G401 (cell line): Measurements from ENCODE around the gene FAM236D. TPM values are rescaled to one million over a fixed set of nuclear protein-coding genes. Genes with fewer than 3 reads are reported as not detected.
"Not testable (repeated sequence)": the region's sequence is repeated elsewhere in the genome, so short reads cannot be mapped to it uniquely, and the experiment has no call there.

Experiments used
- DNase-seq: peaks from one replicate; pipeline ENCODE4 v3.0.0-alpha.2; 2015; ENCODE audit warnings: low spot score
- in situ Hi-C: cut with HindIII; loops from 2 replicates; pipeline ENCODE4 v1.10.0; 2016; ENCODE audit warnings: low sequenced_read_pairs, mixed read lengths
- total RNA-seq: library from RNA; depleted of rRNA; stranded (reverse); fragments of >200 nt; shearing (Covaris generic); gene quantifications from 2 replicates; pipeline ENCODE4 v1.2.3, GENCODE V29; 2014; rRNA removed

Gene FAM236D
- not detected in 2 replicates for total RNA-seq

DNA sequence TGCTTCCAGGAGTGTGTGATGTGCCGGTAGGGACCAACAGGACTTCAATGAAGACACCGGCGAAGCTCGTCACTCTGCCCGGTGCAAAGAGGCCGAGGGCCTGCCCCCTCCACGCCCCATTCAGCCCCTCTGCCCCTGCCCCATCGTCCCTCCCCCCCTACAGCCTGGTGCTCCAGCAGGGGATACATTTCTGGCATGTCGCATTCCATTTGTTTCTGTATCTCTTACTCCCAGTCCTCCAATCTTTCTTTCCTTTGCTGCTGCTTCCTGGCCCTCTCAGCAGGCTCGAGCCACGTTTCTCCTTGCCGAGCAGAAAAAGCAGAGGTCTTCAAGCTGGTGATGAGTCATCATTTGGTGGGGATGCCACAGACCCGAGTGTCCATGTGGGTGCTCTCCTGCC is at the start of gene FAM236D:
Gene FAM236D, minus strand, starts transcription at position 101 of the 400 bp plus-strand sequence. Its CDS starts 100 bp downstream, at position 1.
- DNase-seq, in situ Hi-C loops: not testable (repeated sequence)

DNA sequence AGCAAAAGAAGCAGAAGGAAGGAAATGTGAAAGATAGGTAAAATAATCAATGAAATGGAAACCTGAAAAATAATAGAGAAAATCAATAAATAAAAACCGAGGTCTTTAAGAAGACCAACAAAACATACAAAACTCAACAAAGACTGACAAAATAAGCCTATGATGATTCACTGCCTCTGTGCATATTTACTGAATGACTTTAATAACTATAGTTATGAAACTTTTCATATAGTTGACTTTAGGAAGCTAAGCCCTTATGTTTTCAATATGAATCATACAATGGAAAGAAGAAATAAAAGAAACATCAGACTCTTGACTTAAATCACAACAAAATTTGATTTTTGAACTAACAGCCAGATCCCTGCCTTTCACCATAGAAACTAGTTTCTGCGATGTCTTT is 29.5 kb upstream of the FAM236D start:
- DNase-seq, in situ Hi-C loops: not testable (repeated sequence)

- in situ Hi-C loops, DNase-seq: not testable (repeated sequence)
Observed at GRCh38 chrX:72830701-72831100, 22.7 kb upstream of the FAM236D start.

- DNase-seq, in situ Hi-C loops: not testable (repeated sequence)
Observed at GRCh38 chrX:72790390-72790789, 17.6 kb downstream of the FAM236D start.

DNA sequence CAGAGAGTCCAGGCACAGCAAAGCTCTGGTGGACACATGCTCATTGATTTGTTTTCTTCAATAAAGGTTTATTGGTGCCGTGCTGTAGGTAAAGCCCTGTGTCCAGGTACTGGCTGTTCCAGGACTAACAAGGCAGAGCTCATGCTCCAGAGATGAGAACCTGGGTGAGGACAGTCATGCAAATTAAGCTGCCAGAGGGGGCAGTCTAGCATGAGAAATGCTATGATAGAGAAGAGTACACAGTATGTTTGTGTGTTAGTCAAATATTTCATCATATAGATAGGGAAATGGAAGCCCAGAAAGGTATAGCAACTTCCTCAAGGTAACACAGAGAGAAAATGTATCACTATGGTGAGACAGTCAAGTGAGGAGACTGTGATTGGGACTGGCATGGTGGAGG is 19.9 kb downstream of the FAM236D start:
- in situ Hi-C loops, DNase-seq: not testable (repeated sequence)

- in situ Hi-C loops, DNase-seq: not testable (repeated sequence)
Observed at GRCh38 chrX:72783964-72784363, 24.0 kb downstream of the FAM236D start.

GRCh38 chrX:72783365-72783936 is 24.6 kb downstream of the FAM236D start:
- DNase-seq, in situ Hi-C loops: not testable (repeated sequence)

DNA sequence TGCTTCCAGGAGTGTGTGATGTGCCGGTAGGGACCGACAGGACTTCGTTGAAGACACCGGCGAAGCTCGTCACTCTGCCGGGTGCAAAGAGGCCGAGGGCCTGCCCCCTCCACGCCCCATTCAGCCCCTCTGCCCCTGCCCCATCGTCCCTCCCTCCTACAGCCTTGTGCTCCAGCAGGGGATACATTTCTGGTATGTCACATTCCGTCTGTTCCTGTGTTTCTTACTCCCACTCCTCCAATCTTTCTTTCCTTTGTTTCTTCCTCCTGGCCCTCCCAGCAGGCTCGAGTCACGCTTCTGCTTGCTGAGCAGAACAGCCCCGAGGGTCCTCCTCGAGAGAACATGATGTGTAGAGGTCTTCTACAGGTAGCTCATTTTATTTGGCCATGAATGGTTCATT is 25.4 kb downstream of the FAM236D start, which contains the start of gene FAM236B:
Gene FAM236B, minus strand, starts transcription at position 101 of the 400 bp plus-strand sequence. Its CDS starts 100 bp downstream, at position 1.
- in situ Hi-C loops, DNase-seq: not testable (repeated sequence)

DNA sequence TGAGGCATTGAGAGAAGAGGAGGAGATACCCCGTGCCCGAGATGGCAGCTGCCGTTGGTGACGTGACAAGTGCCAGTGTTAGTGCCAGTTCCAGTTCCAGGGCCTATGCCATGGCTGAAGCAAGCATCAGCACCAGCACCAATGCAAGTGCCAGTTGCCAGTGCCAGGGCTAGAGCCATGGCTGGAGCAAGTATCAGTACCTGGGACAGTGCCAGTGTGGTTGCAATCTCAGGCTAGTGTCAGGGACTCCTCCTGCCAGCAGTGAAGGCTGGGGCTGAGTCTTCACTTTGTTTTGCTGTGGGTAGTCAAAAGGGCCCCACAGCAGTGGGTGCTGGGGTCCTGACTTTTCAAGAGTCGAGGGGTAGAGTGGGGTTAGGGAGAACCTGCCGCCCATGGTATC is 29.9 kb downstream of the FAM236D start:
- in situ Hi-C loops, DNase-seq: not testable (repeated sequence)

DNA sequence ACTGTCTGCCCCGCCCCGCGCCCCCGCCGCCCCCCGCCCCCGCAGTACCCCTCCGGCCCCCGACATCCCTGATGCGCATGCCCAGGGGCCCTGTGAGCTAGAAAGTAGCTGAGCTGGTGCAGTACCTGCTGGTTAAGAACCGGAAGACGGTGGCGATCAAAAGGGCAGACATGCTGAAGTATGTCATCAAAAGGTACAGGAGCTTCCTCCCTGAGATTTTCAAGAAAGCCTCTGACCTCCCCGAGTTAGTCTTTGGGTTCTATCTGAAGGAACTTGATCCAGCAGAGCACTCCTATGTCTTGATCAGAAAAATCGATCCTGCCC is 30.6 kb downstream of the FAM236D start:
- in situ Hi-C loops, DNase-seq: not testable (repeated sequence)

GRCh38 chrX:72776653-72777466 is 31.1 kb downstream of the FAM236D start, which contains the start of gene DMRTC1B:
Gene DMRTC1B, plus strand, starts transcription at chrX:72776890. Its CDS starts 68,246 bp downstream, at chrX:72845136.
- in situ Hi-C loops, DNase-seq: not testable (repeated sequence)

GRCh38 chrX:72760454-72760853 is 47.6 kb downstream of the FAM236D start:
- in situ Hi-C loops, DNase-seq: not testable (repeated sequence)

Other genes with a start within 250 kb of the FAM236D start
- gene HDAC8, start 235.4 kb downstream of the FAM236D start, total RNA-seq: 23.3 and 47.9 TPM in 2 replicates
- 10.0 and 13.1 TPM in 2 replicates for gene PHKA1, start 93.9 kb downstream of the FAM236D start, total RNA-seq
- not detected in 2 replicates for gene DMRTC1B, start 31.3 kb downstream of the FAM236D start, total RNA-seq
- not detected in 2 replicates for gene FAM236B, start 25.6 kb downstream of the FAM236D start, total RNA-seq
- gene FAM236C, start 104.4 kb upstream of the FAM236D start, total RNA-seq: not detected in 2 replicates
- not detected in 2 replicates for gene FAM236A, start 130.0 kb upstream of the FAM236D start, total RNA-seq
- not detected in 2 replicates for gene DMRTC1, start 135.6 kb upstream of the FAM236D start, total RNA-seq
- not detected in 2 replicates for gene PABPC1L2B, start 194.7 kb upstream of the FAM236D start, total RNA-seq